Stimulated activated CD8-positive, alpha-beta memory T cell treated with anti-CD3 and anti-CD28 coated beads, Interleukin-15, amount 100 ng/mL, for 48 hours (primary cell): ENCODE measurements around the gene PRSS12.
"Not testable (repeated sequence)": the region's sequence is repeated elsewhere in the genome, so short reads cannot be mapped to it uniquely, and the experiment has no call there.

ENCODE experiments used
- DNase-seq, 2 donors: peaks; one replicate each; pipeline ENCODE4 v3.0.0-alpha.2; 2020; ENCODE audit warnings: low read depth in 2 of 2

Gene PRSS12

GRCh38 chr4:118325431-118325830 is 27.4 kb downstream of the PRSS12 start:
- DNase-seq, result no peak

- DNase-seq, result no peak
Observed at GRCh38 chr4:118322831-118323502, 29.8 kb downstream of the PRSS12 start.

- DNase-seq, result no peak
Observed at GRCh38 chr4:118318931-118319330, 33.9 kb downstream of the PRSS12 start.

- DNase-seq, result no peak
Observed at GRCh38 chr4:118317691-118318090, 35.1 kb downstream of the PRSS12 start.

- DNase-seq, result no peak
Observed at GRCh38 chr4:118314221-118314620, 38.6 kb downstream of the PRSS12 start.

- DNase-seq, result no peak
Observed at GRCh38 chr4:118313098-118313497, 39.7 kb downstream of the PRSS12 start.

- DNase-seq, result no peak
Observed at GRCh38 chr4:118308306-118309030, 44.3 kb downstream of the PRSS12 start.

GRCh38 chr4:118307643-118308042 is 45.2 kb downstream of the PRSS12 start:
- no peak for DNase-seq

GRCh38 chr4:118299619-118300018 is 53.2 kb downstream of the PRSS12 start:
- not testable (repeated sequence) for DNase-seq

- no peak for DNase-seq
Observed at GRCh38 chr4:118296729-118297128, 56.1 kb downstream of the PRSS12 start.

- DNase-seq, result no peak
Observed at GRCh38 chr4:118290951-118291350, 61.9 kb downstream of the PRSS12 start.

GRCh38 chr4:118289794-118290193 is 63.0 kb downstream of the PRSS12 start:
- no peak for DNase-seq

- no peak for DNase-seq
Observed at GRCh38 chr4:118287711-118288451, 64.9 kb downstream of the PRSS12 start.

- no peak for DNase-seq
Observed at GRCh38 chr4:118286685-118287084, 66.1 kb downstream of the PRSS12 start.

GRCh38 chr4:118285931-118286330 is 66.9 kb downstream of the PRSS12 start:
- no peak for DNase-seq

GRCh38 chr4:118284169-118284568 is 68.6 kb downstream of the PRSS12 start:
- DNase-seq, result no peak

- DNase-seq, result peak in 1 of 2 donors; percentile 7
Observed at GRCh38 chr4:118282692-118283091, 70.1 kb downstream of the PRSS12 start.

- DNase-seq, result no peak
Observed at GRCh38 chr4:118281611-118282442, 71.0 kb downstream of the PRSS12 start.

- peak in 1 of 2 donors; percentile 8 for DNase-seq
Observed at GRCh38 chr4:118280501-118281218, 72.1 kb downstream of the PRSS12 start.

GRCh38 chr4:118279920-118280432 is 72.8 kb downstream of the PRSS12 start:
- no peak for DNase-seq

GRCh38 chr4:118279328-118279727 is 73.5 kb downstream of the PRSS12 start:
- no peak for DNase-seq
